ENCODE results near the gene KRT33A.
A peak's percentile ranks its signal among the peaks of the same experiment; 100 is the strongest.
"Not testable (repeated sequence)": the region's sequence is repeated elsewhere in the genome, so short reads cannot be mapped to it uniquely, and the experiment has no call there.

Gene KRT33A

GRCh38 chr17:41363881-41364280 is 13.3 kb upstream of the KRT33A start:
- DNase-seq (ENCODE audit: low read depth in 2 of 2), result no peak

DNA sequence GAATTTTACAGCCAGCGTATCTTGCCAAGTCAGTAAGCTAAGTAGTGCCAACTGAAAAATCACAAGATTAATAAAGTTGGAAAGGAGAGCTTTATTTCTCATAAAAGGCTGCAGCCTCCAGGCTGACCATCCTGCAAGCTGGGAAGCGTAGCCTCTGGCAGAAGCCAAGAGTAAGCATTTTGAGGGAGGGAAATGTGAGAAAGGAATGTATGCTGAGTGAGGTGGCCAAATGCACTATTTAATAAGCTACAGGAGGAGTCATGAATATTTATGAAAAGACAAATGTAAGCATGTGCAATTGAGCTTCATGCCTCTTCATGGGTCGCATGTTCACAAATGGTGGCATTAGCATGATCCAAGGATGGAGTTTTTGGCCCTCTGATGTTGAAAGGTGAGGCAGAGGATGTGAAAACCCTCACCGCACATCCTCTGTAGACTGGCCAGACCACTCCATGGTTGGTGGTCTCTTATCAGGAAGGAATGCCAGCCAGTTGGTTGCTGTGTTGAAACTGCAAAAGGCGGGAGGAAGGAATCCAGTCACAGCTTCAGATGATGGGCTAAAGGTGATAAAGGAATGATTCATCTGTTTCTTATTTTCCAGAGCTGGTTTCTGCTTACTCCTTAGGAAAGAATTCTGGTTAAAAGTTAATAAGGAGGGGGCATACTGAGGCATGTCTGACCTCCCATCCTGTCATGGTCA is 9.8 kb upstream of the KRT33A start:
- no peak for DNase-seq (ENCODE audit: low read depth in 2 of 2)

DNA sequence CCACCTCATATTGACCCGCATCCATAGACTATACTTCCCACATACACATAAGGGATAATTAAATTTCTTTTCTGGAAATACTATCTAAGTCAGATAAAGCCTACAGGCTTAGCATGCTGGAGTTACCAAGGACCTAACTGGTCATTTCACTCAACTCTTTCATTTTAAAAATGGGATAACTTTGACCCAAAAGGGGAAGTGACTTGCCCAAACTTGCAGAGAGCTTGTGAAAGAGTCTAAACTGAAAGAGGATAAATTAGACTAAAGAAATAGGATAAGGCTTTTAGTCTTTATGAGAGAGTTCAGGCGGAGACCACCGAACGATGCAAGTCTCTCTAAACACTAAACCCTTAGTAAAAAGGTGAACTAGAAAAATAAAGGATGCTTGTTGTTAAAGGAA is 3.9 kb upstream of the KRT33A start:
- DNase-seq (ENCODE audit: low read depth in 2 of 2), result no peak

DNA sequence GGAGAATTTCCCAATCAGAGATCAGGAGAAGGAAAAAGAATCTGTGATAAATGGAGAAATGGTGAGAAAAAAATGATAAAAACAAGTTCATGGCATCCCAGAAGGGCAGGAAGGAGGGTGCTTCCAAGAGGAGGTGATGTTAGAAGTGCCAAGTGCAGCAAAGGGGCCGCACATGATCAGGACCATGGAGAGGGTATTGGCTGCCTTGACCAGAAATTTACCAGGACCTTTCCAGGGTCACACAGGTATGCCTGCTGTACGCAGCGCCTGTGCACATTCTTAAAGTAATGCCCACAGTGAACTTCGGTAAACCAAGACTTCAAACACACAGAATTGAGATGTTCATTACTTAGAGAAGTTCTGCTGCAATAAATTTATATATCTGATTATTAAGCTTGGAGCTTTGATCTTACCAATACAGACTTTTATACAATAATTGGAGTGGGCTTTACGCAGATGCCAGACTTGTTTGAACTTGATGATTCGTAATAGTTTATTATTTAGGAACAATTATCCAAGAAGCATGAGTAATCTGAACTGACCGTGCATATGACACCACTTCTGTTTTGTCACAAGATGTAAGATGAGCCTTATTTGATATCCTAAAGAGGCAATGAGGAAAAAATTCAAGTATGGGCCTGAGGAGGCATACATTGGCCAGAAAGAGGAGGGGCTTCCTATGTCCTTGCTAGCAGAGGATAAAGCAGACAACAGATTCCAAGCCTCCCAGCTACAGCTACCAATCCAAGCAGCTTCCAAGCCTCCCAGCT is 2.2 kb upstream of the KRT33A start:
- no peak for DNase-seq (ENCODE audit: low read depth in 2 of 2)

DNA sequence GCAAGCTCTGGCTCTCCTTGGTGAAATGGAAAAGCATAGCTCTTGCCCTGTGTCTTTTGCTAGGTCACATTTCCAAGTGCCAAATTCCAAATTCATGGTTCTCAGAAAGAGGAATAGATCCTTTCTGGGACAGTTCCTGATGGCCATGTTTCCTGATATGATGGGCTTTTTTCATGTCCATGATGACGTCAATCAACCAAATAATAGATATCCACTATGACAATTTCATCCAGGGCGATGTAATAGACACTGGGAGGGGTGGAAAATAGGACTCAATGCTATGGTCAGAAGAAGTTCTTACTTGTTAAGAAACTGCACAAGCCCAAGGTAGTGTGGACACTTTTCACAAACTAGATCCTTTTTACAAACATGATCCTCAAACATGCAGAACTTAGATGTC is 549 bp upstream of the KRT33A start:
- DNase-seq (ENCODE audit: low read depth in 2 of 2), result no peak

DNA sequence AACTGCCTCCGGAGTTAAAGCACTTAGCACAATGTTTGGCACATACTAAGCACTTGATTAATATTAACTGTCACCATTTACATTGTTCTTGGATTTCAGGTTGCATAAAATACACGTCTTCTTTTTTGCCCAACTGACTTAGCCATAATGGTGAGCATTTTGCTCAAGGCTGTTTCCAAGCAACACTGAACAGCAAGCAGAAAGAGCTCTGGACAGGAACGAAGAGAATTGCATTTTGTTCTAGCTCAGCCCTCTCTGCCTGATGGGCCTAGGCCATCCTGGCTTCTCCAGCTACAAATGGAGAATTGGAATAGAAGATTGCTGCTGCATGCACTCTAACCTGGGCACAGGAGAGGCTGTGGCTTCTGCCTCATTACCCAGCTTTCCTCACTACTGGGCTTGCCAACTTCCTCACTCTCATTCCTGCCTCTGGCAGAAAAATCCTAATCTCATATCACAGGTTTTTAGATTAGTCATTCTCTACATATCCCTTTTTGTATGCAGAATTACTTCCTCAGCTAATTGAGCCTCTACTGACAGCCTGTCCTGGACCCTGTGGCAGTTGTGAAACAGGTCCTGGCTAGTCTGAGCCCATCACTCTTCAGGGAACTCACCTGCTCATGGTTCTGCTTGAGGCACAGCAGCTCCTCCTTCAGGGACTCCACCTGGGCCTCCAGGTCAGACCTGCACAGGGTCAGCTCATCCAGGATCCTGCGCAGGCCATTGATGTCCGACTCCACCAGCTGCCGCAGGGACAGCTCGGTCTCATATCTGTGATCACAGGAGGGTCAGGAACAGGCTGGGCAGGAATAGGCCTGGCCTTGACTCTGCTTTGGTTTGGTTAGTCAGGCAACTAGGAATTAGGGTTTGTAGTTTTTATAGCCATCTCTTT is 2.5 kb downstream of the KRT33A start:
- DNase-seq (ENCODE audit: low read depth in 2 of 2), result no peak

GRCh38 chr17:41346421-41346820 is 4.2 kb downstream of the KRT33A start:
- DNase-seq (ENCODE audit: low read depth in 2 of 2), result not testable (repeated sequence)

DNA sequence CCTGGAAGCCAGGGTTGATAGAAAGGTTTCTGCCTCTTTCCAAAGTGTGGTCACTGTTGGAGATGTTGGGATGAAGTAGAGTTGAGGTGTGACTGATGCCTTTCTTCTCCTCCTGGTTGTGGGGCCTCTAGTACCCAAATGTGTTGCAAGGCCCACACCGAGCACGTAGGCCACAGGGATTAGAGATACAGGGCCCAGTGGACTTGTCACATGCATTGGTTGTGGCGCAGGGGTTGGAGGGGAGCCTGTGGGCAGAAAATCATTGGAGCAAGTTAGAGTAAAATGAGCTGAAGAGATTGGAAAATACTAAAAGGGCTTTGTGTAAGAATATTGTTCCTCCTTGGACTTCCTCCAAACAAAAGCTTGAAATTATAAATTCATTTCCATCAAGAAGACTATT is 4.6 kb downstream of the KRT33A start:
- DNase-seq (ENCODE audit: low read depth in 2 of 2), result no peak

- DNase-seq (ENCODE audit: low read depth in 2 of 2), result no peak
Observed at GRCh38 chr17:41343029-41343428, 7.6 kb downstream of the KRT33A start.

DNA sequence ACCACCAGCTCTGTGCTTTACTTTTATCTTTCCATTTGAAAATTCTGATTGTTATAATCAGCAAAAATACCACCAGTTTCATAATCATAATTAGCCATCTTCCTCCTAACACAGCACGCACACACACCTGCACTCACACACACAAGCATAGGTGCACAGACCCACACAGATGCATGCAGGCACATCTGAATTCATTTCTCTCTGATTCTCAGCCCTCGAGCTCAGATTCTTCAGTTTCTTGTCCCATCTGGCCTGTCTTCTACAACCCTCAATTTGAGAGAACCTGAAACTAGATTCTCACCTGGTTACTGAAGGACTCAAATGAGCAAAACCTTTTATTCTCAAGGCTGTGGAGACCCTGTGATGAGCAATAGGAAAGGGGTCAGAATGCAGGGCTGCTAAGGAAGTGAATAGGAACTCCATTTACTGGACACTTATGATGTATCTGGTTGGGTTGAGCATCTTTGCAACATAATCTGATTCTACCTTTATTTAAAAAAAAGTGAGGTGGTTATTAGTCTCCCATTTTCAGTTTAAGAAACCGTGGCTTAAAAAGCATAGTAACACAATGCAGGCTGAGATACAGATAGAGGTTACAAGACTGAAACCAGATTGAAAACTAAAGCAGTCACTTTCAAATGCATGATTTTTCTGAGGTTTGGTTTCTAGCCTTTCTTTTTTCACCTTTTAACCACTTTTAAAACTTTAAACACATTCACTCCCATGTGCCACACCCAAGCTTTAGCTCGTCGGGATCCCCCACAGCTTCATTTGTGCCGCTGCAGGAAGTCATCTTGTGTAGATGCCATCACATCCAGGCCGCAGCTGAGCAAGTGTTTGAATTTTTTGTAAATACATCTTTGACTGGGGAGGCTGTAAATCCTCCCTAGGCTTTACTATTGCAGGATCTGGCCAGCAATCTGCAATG is 9.4 kb downstream of the KRT33A start:
- DNase-seq (ENCODE audit: low read depth in 2 of 2), result no peak

GRCh38 chr17:41340494-41340893 is 10.1 kb downstream of the KRT33A start:
- no peak for DNase-seq (ENCODE audit: low read depth in 2 of 2)

GRCh38 chr17:41339571-41340172 is 11.0 kb downstream of the KRT33A start:
- no peak for DNase-seq (ENCODE audit: low read depth in 2 of 2)

GRCh38 chr17:41338961-41339485 is 11.6 kb downstream of the KRT33A start:
- peak in 1 of 2 donors; percentile 30 for DNase-seq (ENCODE audit: low read depth in 2 of 2)

- no peak for DNase-seq (ENCODE audit: low read depth in 2 of 2)
Observed at GRCh38 chr17:41335747-41336146, 14.9 kb downstream of the KRT33A start.

DNA sequence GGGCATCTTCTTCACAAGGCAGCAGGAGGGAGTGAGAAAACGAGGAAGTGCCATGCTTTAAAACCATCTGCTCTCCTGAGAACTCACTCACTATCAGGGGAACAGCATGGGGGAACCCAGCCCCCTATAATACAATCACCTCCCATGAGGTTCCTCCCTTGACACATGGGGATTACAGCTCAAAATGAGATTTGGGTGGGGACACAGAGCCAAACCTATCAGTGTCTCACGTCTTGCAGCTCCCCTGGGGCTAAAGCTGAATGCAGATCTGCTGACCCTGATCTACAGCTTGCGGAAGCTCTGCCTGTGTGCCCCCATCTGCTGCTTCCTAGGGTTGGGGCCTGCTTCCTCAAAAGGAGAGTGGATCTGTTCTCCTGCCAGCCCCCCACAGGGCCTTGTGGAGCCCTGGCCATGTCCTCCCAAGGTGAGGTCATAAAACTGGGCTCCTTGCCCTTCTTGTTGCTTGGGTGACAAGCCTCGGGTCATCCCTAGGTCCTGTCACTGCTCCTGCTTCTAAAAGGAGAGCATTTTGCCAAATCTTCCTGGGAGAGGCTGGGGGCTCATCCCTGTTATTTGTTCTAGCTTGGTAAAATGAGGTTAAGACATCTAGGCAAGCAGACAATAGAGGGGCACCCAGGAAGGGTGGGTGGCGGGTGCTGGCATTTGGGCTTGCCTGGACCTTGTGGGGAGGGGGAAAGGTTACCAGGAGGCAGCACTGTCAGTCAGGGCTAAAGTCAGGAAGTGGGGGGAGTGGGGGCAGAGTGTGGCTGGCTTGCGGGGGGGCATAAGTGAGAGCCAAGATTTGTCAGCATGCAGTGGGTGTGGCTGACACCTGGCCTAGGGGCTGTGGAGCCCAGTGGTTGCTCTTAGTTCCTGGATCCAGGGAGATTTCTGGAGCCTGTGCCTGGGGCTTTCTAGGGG is 16.0 kb downstream of the KRT33A start:
- DNase-seq (ENCODE audit: low read depth in 2 of 2), result no peak

GRCh38 chr17:41333836-41334235 is 16.8 kb downstream of the KRT33A start:
- no peak for DNase-seq (ENCODE audit: low read depth in 2 of 2)

DNA sequence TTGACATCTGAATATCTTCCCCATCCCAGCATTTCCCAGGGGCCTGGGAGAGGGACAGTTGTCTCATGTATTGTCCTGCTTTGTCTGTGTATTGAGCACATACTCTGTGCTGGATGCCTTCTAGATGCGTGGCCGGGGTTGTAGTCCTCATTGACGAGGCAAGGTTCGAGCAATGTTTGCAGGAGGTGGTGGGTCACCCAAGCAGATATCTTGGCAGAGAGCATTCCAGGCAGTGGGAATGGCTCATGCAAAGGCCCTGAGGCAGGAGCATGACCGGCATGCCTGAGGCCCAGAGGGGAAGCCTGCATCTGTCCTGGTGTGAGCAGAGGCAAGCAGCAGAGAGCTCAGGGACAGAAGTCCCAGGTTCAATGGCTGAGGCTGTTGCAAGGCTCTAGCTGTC is 17.5 kb downstream of the KRT33A start:
- DNase-seq (ENCODE audit: low read depth in 2 of 2), result no peak

DNA sequence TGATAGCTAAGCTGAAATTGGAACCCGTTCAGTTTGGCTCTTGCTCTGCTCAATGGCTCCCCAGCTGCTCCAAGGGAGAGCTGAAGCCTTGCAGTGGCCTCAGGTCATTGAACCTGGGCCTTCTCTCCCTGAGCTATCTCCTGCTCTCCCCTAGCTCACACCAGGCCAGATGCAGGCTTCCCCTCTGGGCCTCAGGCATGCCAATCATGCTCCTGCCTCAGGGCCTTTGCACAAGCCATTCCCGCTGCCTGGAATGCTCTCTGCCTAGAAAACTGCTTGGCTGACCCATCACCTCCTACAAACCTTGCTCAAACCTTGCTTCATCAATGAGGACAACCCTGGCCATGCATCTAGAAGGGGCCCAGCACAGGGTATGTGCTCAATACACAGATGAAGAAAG is 18.4 kb downstream of the KRT33A start:
- DNase-seq (ENCODE audit: low read depth in 2 of 2), result no peak

DNA sequence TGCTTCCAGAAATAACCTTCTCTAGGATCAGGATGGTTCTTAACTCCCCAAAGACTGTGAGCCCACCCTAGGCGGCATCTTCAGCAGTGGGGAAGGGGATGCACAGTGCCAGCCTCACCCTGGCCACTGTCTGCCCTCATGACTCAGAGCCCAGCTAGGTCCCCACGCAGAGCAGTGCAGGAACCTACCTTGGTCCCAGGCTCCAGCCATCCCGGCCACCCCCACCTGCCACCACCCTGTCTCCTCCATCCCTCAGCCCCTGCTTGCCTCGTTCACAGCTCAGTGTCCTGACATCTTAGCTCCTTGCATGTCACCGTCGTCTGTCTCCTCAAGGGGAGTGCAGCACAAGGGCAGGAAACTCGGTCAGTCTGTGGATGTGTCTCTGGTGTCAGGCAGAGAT is 19.0 kb downstream of the KRT33A start:
- DNase-seq (ENCODE audit: low read depth in 2 of 2), result no peak

Data from stimulated activated CD4-positive, alpha-beta T cell treated with anti-CD3 and anti-CD28 coated beads, Interleukin-1b, Interleukin-23, amount 100 ng/mL, for 4 hours (primary cell).